SK-N-SH treated with all-trans-retinoic acid at 6 μM for 48 hours (cell line): ENCODE measurements around the gene REXO4.

Experiments
- ATAC-seq: fragments of 200-7000 bp; cut with Tn5 transposase; 3 replicates; pipeline ENCODE4 v1.9.1; 2020; ENCODE audit warnings: mild to moderate bottlenecking, moderate library complexity
- ARNTL ChIP-seq: fragments of 450-650 bp; formaldehyde crosslinking; IDR thresholded peaks from 2 replicates; pipeline ENCODE4 v1.5.0; 2020; ENCODE audit warnings: low read depth, mild to moderate bottlenecking, moderate library complexity, borderline replicate concordance
- BACH2 ChIP-seq: fragments of 250-450 bp; sonication (Bioruptor Pico); IDR thresholded peaks from 2 replicates; pipeline ENCODE4 v1.9.0; 2021; ENCODE audit warnings: mild to moderate bottlenecking, borderline replicate concordance
- CSDC2 ChIP-seq: fragments of 250-450 bp; sonication (Bioruptor Pico); IDR thresholded peaks from 2 replicates; pipeline ENCODE4 v1.5.0; 2020; ENCODE audit warnings: mild to moderate bottlenecking, moderate library complexity
- GLIS3 ChIP-seq: fragments of 250-450 bp; sonication (Bioruptor Pico); IDR thresholded peaks from 2 replicates; pipeline ENCODE4 v1.5.0; 2020; ENCODE audit warnings: mild to moderate bottlenecking, moderate library complexity
- ISL1 ChIP-seq: fragments of 250-450 bp; sonication (Bioruptor Pico); IDR thresholded peaks from 2 replicates; pipeline ENCODE4 v2.1.2; 2022; ENCODE audit warnings: mild to moderate bottlenecking, moderate library complexity
- OSR1 ChIP-seq: fragments of 250-450 bp; sonication (Bioruptor Pico); IDR thresholded peaks from 2 replicates; pipeline ENCODE4 v1.8.0; 2022; ENCODE audit warnings: moderate library complexity, mild to moderate bottlenecking, inconsistent platforms
- PPARA ChIP-seq: fragments of 250-450 bp; sonication (Bioruptor Pico); IDR thresholded peaks from 2 replicates; pipeline ENCODE4 v1.5.0; 2020; ENCODE audit warnings: mild to moderate bottlenecking, borderline replicate concordance
- RARB ChIP-seq: fragments of 250-450 bp; sonication (Bioruptor Pico); IDR thresholded peaks from 2 replicates; pipeline ENCODE4 v1.8.0; 2021; ENCODE audit warnings: mild to moderate bottlenecking, moderate library complexity
- SNAI2 ChIP-seq: fragments of 250-450 bp; sonication (Bioruptor Pico); IDR thresholded peaks from 2 replicates; pipeline ENCODE4 v1.5.0; 2020; ENCODE audit warnings: mild to moderate bottlenecking, moderate library complexity
- TCF4 ChIP-seq: fragments of 250-450 bp; sonication (Bioruptor Pico); IDR thresholded peaks from 2 replicates; pipeline ENCODE4 v1.8.0; 2021; ENCODE audit warnings: mild to moderate bottlenecking, moderate library complexity, borderline replicate concordance
- TOX ChIP-seq: fragments of 250-450 bp; sonication (Bioruptor Pico); IDR thresholded peaks from 2 replicates; pipeline ENCODE4 v1.8.0; 2021; ENCODE audit warnings: mild to moderate bottlenecking, moderate library complexity, borderline replicate concordance
- ZFP3 ChIP-seq: fragments of 250-450 bp; sonication (Bioruptor Pico); IDR thresholded peaks from 2 replicates; pipeline ENCODE4 v1.5.0; 2020; ENCODE audit warnings: mild to moderate bottlenecking, moderate library complexity
- ZNF565 ChIP-seq: fragments of 450-650 bp; formaldehyde crosslinking; conservative IDR thresholded peaks from 2 replicates; pipeline ENCODE4 v1.5.0; 2020; ENCODE audit warnings: low read depth, mild to moderate bottlenecking, moderate library complexity
- ZNF8 ChIP-seq: fragments of 450-650 bp; formaldehyde crosslinking; IDR thresholded peaks from 2 replicates; pipeline ENCODE4 v1.5.0; 2020; ENCODE audit warnings: mild to moderate bottlenecking, moderate library complexity
- TF ChIP-seq, protein P1 (sequence below): fragments of 250-450 bp; sonication (Bioruptor Pico); IDR thresholded peaks from 2 replicates; pipeline ENCODE4 v1.8.0; 2021; ENCODE audit warnings: low read depth, mild to moderate bottlenecking, moderate library complexity, borderline replicate concordance
- TF ChIP-seq, protein P2 (sequence below): fragments of 250-450 bp; sonication (Bioruptor Pico); IDR thresholded peaks from 2 replicates; pipeline ENCODE4 v1.5.1; 2021; ENCODE audit warnings: mild to moderate bottlenecking, moderate library complexity
- TF ChIP-seq, protein P3 (sequence below): fragments of 250-450 bp; sonication (Bioruptor Pico); IDR thresholded peaks from 2 replicates; pipeline ENCODE4 v1.8.0; 2020; ENCODE audit warnings: mild to moderate bottlenecking, moderate library complexity, borderline replicate concordance
- TF ChIP-seq, protein P4 (sequence below): fragments of 250-450 bp; sonication (Bioruptor Pico); IDR thresholded peaks from 2 replicates; pipeline ENCODE4 v1.5.0; 2020; ENCODE audit warnings: mild to moderate bottlenecking, moderate library complexity

REXO4 gene

DNA sequence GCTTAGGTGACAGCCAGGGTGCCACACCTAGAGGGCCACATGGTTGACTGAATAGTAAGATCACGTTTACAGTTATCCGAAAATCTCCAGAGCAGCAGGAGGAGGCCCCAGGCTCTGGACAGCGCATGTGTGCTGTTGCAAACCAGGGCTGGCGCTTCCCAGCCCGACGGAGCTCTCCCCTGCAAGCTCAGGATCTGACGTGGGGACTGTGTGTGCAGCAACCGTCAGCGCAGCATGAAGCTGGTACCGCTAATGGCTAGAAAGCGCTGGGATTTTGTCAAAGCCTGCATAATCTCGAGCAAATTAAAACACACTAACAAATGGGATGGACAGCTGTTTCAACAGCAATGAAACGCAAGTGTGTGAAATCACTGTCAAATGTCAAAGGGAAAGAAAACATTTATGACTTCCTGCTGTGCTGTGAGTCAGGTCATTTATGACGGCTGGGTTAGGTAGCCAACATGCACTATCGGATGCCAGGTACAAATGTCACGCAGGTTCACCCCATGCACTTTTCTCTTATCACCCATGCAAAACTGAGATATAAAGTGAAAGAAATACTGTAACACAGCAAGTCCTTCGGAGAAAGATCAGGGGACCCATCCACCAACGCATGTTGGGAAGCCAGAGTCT lies 49.4 kb downstream of the REXO4 start:
- ATAC-seq = no peak; the same call in 2 of the 3 replicates
- TF ChIP-seq PPARA (CRISPR knock-in tag) = no peak
- no peak for TF ChIP-seq BACH2 (CRISPR knock-in tag)
- no peak for TF ChIP-seq GLIS3 (CRISPR knock-in tag)
- TF ChIP-seq CSDC2 = no peak
- no peak for TF ChIP-seq SNAI2 (CRISPR knock-in tag)
- no peak for TF ChIP-seq RARB (CRISPR knock-in tag)
- no peak for TF ChIP-seq ISL1 (CRISPR knock-in tag)
- TF ChIP-seq, protein P1, sequence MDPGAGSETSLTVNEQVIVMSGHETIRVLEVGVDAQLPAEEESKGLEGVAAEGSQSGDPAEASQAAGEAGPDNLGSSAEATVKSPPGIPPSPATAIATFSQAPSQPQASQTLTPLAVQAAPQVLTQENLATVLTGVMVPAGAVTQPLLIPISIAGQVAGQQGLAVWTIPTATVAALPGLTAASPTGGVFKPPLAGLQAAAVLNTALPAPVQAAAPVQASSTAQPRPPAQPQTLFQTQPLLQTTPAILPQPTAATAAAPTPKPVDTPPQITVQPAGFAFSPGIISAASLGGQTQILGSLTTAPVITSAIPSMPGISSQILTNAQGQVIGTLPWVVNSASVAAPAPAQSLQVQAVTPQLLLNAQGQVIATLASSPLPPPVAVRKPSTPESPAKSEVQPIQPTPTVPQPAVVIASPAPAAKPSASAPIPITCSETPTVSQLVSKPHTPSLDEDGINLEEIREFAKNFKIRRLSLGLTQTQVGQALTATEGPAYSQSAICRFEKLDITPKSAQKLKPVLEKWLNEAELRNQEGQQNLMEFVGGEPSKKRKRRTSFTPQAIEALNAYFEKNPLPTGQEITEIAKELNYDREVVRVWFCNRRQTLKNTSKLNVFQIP = no peak
- TF ChIP-seq, protein P2, sequence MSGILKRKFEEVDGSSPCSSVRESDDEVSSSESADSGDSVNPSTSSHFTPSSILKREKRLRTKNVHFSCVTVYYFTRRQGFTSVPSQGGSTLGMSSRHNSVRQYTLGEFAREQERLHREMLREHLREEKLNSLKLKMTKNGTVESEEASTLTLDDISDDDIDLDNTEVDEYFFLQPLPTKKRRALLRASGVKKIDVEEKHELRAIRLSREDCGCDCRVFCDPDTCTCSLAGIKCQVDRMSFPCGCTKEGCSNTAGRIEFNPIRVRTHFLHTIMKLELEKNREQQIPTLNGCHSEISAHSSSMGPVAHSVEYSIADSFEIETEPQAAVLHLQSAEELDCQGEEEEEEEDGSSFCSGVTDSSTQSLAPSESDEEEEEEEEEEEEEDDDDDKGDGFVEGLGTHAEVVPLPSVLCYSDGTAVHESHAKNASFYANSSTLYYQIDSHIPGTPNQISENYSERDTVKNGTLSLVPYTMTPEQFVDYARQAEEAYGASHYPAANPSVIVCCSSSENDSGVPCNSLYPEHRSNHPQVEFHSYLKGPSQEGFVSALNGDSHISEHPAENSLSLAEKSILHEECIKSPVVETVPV (CRISPR knock-in tag) = no peak
- TF ChIP-seq ZNF8 = no peak
- no peak for TF ChIP-seq OSR1
- no peak for TF ChIP-seq ZFP3 (CRISPR knock-in tag)
- TF ChIP-seq, protein P3, sequence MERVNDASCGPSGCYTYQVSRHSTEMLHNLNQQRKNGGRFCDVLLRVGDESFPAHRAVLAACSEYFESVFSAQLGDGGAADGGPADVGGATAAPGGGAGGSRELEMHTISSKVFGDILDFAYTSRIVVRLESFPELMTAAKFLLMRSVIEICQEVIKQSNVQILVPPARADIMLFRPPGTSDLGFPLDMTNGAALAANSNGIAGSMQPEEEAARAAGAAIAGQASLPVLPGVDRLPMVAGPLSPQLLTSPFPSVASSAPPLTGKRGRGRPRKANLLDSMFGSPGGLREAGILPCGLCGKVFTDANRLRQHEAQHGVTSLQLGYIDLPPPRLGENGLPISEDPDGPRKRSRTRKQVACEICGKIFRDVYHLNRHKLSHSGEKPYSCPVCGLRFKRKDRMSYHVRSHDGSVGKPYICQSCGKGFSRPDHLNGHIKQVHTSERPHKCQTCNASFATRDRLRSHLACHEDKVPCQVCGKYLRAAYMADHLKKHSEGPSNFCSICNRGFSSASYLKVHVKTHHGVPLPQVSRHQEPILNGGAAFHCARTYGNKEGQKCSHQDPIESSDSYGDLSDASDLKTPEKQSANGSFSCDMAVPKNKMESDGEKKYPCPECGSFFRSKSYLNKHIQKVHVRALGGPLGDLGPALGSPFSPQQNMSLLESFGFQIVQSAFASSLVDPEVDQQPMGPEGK = no peak
- TF ChIP-seq, protein P4, sequence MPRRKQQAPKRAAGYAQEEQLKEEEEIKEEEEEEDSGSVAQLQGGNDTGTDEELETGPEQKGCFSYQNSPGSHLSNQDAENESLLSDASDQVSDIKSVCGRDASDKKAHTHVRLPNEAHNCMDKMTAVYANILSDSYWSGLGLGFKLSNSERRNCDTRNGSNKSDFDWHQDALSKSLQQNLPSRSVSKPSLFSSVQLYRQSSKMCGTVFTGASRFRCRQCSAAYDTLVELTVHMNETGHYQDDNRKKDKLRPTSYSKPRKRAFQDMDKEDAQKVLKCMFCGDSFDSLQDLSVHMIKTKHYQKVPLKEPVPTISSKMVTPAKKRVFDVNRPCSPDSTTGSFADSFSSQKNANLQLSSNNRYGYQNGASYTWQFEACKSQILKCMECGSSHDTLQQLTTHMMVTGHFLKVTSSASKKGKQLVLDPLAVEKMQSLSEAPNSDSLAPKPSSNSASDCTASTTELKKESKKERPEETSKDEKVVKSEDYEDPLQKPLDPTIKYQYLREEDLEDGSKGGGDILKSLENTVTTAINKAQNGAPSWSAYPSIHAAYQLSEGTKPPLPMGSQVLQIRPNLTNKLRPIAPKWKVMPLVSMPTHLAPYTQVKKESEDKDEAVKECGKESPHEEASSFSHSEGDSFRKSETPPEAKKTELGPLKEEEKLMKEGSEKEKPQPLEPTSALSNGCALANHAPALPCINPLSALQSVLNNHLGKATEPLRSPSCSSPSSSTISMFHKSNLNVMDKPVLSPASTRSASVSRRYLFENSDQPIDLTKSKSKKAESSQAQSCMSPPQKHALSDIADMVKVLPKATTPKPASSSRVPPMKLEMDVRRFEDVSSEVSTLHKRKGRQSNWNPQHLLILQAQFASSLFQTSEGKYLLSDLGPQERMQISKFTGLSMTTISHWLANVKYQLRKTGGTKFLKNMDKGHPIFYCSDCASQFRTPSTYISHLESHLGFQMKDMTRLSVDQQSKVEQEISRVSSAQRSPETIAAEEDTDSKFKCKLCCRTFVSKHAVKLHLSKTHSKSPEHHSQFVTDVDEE (CRISPR knock-in tag) = no peak

GRCh38 chr9:133367778-133368177 lies 50.0 kb downstream of the REXO4 start:
- no peak for ATAC-seq
- TF ChIP-seq ZNF565 (CRISPR knock-in tag) = no peak
- TF ChIP-seq, protein P1 = no peak
- TF ChIP-seq TCF4 (CRISPR knock-in tag) = no peak
- TF ChIP-seq SNAI2 (CRISPR knock-in tag) = no peak
- no peak for TF ChIP-seq CSDC2
- no peak for TF ChIP-seq BACH2 (CRISPR knock-in tag)
- no peak for TF ChIP-seq ARNTL (CRISPR knock-in tag)
- no peak for TF ChIP-seq RARB (CRISPR knock-in tag)
- TF ChIP-seq GLIS3 (CRISPR knock-in tag) = no peak
- no peak for TF ChIP-seq ISL1 (CRISPR knock-in tag)
- TF ChIP-seq, protein P3 = no peak

- no peak for TF ChIP-seq PPARA (CRISPR knock-in tag)
- TF ChIP-seq RARB (CRISPR knock-in tag) = no peak
- TF ChIP-seq OSR1 = no peak
- TF ChIP-seq, protein P4 (CRISPR knock-in tag) = no peak
- TF ChIP-seq TOX = no peak
- TF ChIP-seq, protein P2 (CRISPR knock-in tag) = no peak
- TF ChIP-seq TCF4 (CRISPR knock-in tag) = no peak
- TF ChIP-seq GLIS3 (CRISPR knock-in tag) = no peak
- TF ChIP-seq ARNTL (CRISPR knock-in tag) = no peak
- no peak for ATAC-seq
These were observed 50.6 kb downstream of the REXO4 start for GRCh38 chr9:133367221-133367620.
